Ovary (tissue), 3 donors: ENCODE results near the gene KCNB1.

Source experiments
- EP300 ChIP-seq: sonication (generic); formaldehyde crosslinking; IDR thresholded peaks from one replicate; pipeline ENCODE4 v1.6.1; 2017; ENCODE audit warnings: antibody characterized with exemption
- POLR2A ChIP-seq: fragments of 450-650 bp; IDR thresholded peaks from one replicate; pipeline ENCODE4 v1.6.1; 2017; ENCODE audit warnings: antibody characterized with exemption, mild to moderate bottlenecking, moderate library complexity
- TF ChIP-seq, protein P1 (sequence below), 3 donors: fragments of 450-650 bp in 2 of 3; fragments of 200-600 bp in 1 of 3; IDR thresholded peaks; one replicate each; pipeline versions ENCODE4 v1.5.1 to v1.8.0; 2016 to 2022; ENCODE audit warnings: antibody characterized with exemption in 3 of 3, mild to moderate bottlenecking in 1 of 3
- donor health status: DM: no; HTN: no; CAD: no.

DNA sequence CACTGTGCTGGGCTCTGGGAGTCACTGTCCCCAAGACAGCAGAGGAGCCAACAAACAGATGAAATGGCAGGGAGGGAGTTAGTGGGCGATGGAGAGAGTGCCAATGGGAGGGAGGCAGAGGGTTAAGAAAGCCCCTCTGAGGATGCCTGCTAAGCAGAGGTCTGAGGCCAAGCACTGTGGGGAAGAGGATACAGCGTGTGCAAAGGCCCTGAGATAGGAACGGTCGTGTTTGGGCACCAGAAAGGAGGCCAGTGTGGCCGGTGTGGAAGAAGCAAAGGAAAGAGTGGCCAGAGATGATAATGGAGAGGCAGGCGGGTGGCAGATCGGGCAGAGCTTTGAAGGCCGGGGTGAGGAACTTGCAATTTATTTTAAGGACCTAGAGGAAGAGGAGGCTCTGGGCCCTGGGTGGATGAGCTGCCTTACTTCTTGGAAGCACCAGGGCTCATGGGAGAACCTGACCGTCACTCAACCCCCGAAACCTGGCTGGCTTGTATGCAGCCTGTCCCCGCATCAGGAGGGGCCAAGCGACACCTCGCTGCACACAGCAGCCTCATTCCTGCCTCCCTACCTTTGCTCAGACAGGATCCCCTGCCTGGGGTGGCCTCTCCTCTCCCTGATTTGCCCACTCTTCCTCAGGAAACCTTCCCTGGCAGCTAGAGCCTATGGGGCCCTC is 73.0 kb downstream of the KCNB1 start:
- TF ChIP-seq, protein P1, sequence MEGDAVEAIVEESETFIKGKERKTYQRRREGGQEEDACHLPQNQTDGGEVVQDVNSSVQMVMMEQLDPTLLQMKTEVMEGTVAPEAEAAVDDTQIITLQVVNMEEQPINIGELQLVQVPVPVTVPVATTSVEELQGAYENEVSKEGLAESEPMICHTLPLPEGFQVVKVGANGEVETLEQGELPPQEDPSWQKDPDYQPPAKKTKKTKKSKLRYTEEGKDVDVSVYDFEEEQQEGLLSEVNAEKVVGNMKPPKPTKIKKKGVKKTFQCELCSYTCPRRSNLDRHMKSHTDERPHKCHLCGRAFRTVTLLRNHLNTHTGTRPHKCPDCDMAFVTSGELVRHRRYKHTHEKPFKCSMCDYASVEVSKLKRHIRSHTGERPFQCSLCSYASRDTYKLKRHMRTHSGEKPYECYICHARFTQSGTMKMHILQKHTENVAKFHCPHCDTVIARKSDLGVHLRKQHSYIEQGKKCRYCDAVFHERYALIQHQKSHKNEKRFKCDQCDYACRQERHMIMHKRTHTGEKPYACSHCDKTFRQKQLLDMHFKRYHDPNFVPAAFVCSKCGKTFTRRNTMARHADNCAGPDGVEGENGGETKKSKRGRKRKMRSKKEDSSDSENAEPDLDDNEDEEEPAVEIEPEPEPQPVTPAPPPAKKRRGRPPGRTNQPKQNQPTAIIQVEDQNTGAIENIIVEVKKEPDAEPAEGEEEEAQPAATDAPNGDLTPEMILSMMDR (IDR thresholded peaks at IDR 0.05) = no peak
- no peak for TF ChIP-seq POLR2A
- no peak for TF ChIP-seq EP300
